CD4-positive, alpha-beta T cell (primary cell): ENCODE results near the gene MID2. TPM values are rescaled to one million over a fixed set of nuclear protein-coding genes. Genes with fewer than 3 reads are reported as not detected.

ENCODE experiments used
- ATAC-seq: fragments of 200-7000 bp; cut with Tn5 transposase; one replicate; pipeline ENCODE4 v1.10.0; 2022; ENCODE audit warnings: mild to moderate bottlenecking; ENCODE audit not compliant: poor library complexity
- CTCF ChIA-PET: fragments of 350-600 bp; sonication (Branson Sonifier 250); formaldehyde crosslinking; loops from one replicate; lab custom pipeline; 2021; ENCODE audit warnings: antibody characterized with exemption, inconsistent platforms; lab: Charles Lee
- POLR2A ChIA-PET: fragments of 350-600 bp; sonication (Branson Sonifier 250); formaldehyde crosslinking; loops from one replicate; lab custom pipeline; 2021; ENCODE audit warnings: antibody characterized with exemption, inconsistent platforms; lab: Charles Lee
- DNase-seq, 14 experiments: peaks; one replicate each; pipeline ENCODE4 v3.0.0-alpha.2; 2013 to 2020; ENCODE audit warnings: mixed read lengths in 2 of 14
- H3K27ac ChIP-seq, 2 donors: one replicate each; pipeline versions ENCODE4 v1.5.1 to v1.7.0; 2013; ENCODE audit warnings: low read length in 2 of 2, low read depth in 1 of 2, mild to moderate bottlenecking in 1 of 2
- H3K27me3 ChIP-seq, 2 experiments: 1 replicate in 1 of 2; 2 replicates in 1 of 2; pipeline versions ENCODE4 v1.6.1 to v1.7.0; 2013; ENCODE audit warnings: low read length in 2 of 2, control low read depth in 1 of 2, mild to moderate bottlenecking in 1 of 2, moderate library complexity in 1 of 2; ENCODE audit not compliant: insufficient read depth in 2 of 2, control insufficient read depth in 1 of 2
- H3K36me3 ChIP-seq: one replicate; pipeline ENCODE4 v1.6.1; 2013; ENCODE audit warnings: low read length, control low read depth; ENCODE audit not compliant: insufficient read depth
- H3K4me1 ChIP-seq: one replicate; pipeline ENCODE4 v1.6.1; 2013; ENCODE audit warnings: low read length, control low read depth; ENCODE audit not compliant: insufficient read depth
- H3K4me3 ChIP-seq: one replicate; pipeline ENCODE4 v1.5.1; 2013; ENCODE audit warnings: mild to moderate bottlenecking, low read length, moderate library complexity
- H3K9me3 ChIP-seq, 2 experiments: 1 replicate in 1 of 2; 2 replicates in 1 of 2; pipeline versions ENCODE4 v1.6.1 to v1.7.0; 2013; ENCODE audit warnings: low read length in 2 of 2, mild to moderate bottlenecking in 2 of 2, control low read depth in 1 of 2, moderate library complexity in 1 of 2; ENCODE audit not compliant: control insufficient read depth in 1 of 2, insufficient read depth in 1 of 2
- H3K27ac Mint-ChIP-seq: one replicate; pipeline ENCODE4 v1.8.0; 2020; ENCODE audit warnings: mixed read lengths
- H3K27me3 Mint-ChIP-seq: one replicate; pipeline ENCODE4 v1.8.0; 2021; ENCODE audit warnings: mixed read lengths
- H3K36me3 Mint-ChIP-seq: one replicate; pipeline ENCODE4 v1.8.0; 2021; ENCODE audit warnings: low read depth, mixed read lengths
- H3K4me1 Mint-ChIP-seq: one replicate; pipeline ENCODE4 v1.8.0; 2021; ENCODE audit warnings: low read depth, mixed read lengths
- H3K4me3 Mint-ChIP-seq: one replicate; pipeline ENCODE4 v1.8.0; 2020; ENCODE audit warnings: mild to moderate bottlenecking, mixed read lengths
- H3K9me3 Mint-ChIP-seq: one replicate; pipeline ENCODE4 v1.8.0; 2020; ENCODE audit warnings: mixed read lengths
- intact Hi-C, 2 experiments: fragments of 100-400 bp; cut with DNase I in 1 of 2; cut with micrococcal nuclease in 1 of 2; formaldehyde crosslinking; loops; one replicate each; pipeline versions ENCODE4 v1.15.1 to v1.9.0; 2023 to 2025; cut with DNase I, micrococcal nuclease
- total RNA-seq, 174 experiments: library from RNA in 2 of 174; stranded (reverse) in 2 of 174; gene quantifications; one replicate each; pipeline ENCODE4 v1.2.3 and lab custom pipeline; 2021 to 2026
- TF ChIP-seq, protein P1 (sequence below): fragments of 200-600 bp; IDR thresholded peaks from one replicate; pipeline ENCODE4 v1.8.0; 2022; ENCODE audit warnings: antibody characterized with exemption, mild to moderate bottlenecking

The MID2 gene
- total RNA-seq, 2 experiments from 2014 or later, result 15.7 to 16.9 TPM

DNA sequence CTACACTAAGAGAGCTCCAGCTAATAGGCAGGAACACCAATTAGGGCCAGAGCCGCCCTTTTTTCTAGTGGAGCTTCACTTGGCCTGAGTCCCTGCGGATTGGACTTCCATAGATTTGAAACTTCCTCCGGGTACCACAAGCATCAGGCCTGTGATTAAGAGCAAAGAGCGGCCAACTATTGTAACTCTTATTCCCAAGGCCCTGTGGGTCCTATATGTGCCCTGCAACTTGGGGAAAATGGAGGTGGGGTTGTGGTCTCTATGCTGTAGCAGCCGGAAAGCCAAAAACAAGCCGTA lies 48.2 kb upstream of the MID2 start, which contains the start of gene NCBP2L:
NCBP2L (plus strand) TSS at position 198 of the 297 bp plus-strand sequence. CDS start 16,488 bp downstream, outside the sequence.
- ChIA-PET POLR2A (interaction anchor here (0.8 to 4.6 kb wide), 12 partner anchors 35 to 779 kb away, joined by 4 to 68 read pairs (median 10); partner anchors contain the start of gene PRPS1), CTCF (interaction anchor here (0.5 to 4.9 kb wide), 23 partner anchors 8 to 293 kb away, joined by 3 to 92 read pairs (median 4); partner anchors contain the start of gene PRPS1)
- H3K36me3 ChIP-seq, result no peaks in the 10 kb centered on the region
- Mint-ChIP-seq H3K4me1 (peaks cover 23% of the 10 kb centered on the region), H3K4me3 (peak within 1 kb of the TSS; percentile 87), H3K9me3 (no peaks in the 10 kb centered on the region), H3K27me3 (no peaks in the 10 kb centered on the region), H3K27ac (peak within 1 kb of the TSS; percentile 80), H3K36me3 (peaks cover 10% of the 10 kb centered on the region)
- no peaks in the 10 kb centered on the region for H3K27me3 ChIP-seq
- TF ChIP-seq, protein P1, sequence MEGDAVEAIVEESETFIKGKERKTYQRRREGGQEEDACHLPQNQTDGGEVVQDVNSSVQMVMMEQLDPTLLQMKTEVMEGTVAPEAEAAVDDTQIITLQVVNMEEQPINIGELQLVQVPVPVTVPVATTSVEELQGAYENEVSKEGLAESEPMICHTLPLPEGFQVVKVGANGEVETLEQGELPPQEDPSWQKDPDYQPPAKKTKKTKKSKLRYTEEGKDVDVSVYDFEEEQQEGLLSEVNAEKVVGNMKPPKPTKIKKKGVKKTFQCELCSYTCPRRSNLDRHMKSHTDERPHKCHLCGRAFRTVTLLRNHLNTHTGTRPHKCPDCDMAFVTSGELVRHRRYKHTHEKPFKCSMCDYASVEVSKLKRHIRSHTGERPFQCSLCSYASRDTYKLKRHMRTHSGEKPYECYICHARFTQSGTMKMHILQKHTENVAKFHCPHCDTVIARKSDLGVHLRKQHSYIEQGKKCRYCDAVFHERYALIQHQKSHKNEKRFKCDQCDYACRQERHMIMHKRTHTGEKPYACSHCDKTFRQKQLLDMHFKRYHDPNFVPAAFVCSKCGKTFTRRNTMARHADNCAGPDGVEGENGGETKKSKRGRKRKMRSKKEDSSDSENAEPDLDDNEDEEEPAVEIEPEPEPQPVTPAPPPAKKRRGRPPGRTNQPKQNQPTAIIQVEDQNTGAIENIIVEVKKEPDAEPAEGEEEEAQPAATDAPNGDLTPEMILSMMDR, result no peak
- intact Hi-C loops, result loop anchor here (1.0 to 10.0 kb wide), 10 partner anchors 50 to 880 kb away; partner anchors contain the start of genes MID2 (in 1 of the 2) and RBM41 (in 1 of the 2)
- H3K27ac ChIP-seq, result peak within 1 kb of the TSS in 1 of 2 donors; percentile 60
- no peak for ATAC-seq
- H3K9me3 ChIP-seq, result no peaks in the 10 kb centered on the region
- peak within 1 kb of the TSS; percentile 72 for H3K4me3 ChIP-seq
- DNase-seq, result no peak
- peaks cover 20% of the 10 kb centered on the region for H3K4me1 ChIP-seq

DNA sequence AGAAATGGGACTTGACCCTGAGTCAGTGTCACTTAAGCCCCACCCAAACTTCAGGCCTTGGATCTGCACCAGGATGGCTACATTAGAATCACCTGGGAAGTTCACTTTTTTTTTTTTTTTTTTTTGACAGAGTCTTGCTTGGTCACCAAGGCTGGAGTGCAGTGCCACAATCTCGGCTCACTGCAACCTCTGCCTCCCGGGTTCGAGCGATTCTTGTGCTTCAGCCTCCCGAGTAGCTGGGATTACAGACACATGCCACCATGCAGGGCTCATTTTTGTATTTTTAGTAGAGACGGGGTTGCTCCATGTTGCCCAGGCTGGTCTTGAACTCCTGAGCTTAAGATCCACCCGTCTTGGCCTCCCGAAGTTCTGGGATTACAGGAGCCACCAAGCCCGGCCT lies 45.1 kb upstream of the MID2 start:
- POLR2A ChIA-PET, result interaction anchor here (1.5 kb wide), 1 partner anchor 108 kb away, joined by 3 read pairs; no protein-coding TSS in a partner anchor
- Histone ChIP-seq H3K27me3 (no peaks in the 10 kb centered on the region), H3K27ac (no peak overlapping the region), H3K4me3 (no peak overlapping the region), H3K9me3 (no peaks in the 10 kb centered on the region), H3K4me1 (peaks cover 4% of the 10 kb centered on the region), H3K36me3 (no peaks in the 10 kb centered on the region)
- intact Hi-C loops, result no loop called here
- TF ChIP-seq, protein P1, result no peak
- Mint-ChIP-seq H3K36me3 (peaks cover 5% of the 10 kb centered on the region), H3K4me3 (no peak overlapping the region), H3K9me3 (no peaks in the 10 kb centered on the region), H3K27ac (no peak overlapping the region), H3K27me3 (no peaks in the 10 kb centered on the region), H3K4me1 (peaks cover 11% of the 10 kb centered on the region)
- CTCF ChIA-PET, result interaction anchor here (2.0 kb wide), 1 partner anchor 121 kb away, joined by 6 read pairs; no protein-coding TSS in a partner anchor
- ATAC-seq (no peak), DNase-seq (no peak)

DNA sequence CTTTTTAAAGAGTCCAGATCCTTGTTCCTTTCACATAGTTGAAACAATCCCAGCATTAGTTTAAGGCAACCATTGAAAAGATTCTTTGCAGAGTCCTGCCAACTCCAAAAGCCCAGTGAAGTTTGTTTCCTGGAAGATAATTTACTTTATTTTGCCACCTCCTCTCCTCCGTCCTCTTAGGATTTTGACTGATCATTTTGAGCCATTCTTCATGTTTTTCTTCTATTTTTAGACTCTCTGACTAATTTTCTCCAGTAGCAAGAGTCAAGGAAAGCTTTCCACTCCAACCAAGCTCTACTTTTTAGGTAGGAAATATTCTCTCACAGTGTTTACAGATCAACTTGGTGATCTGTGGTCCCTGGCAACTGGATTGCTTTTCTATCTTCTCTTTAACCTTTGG lies 37.8 kb upstream of the MID2 start:
- no peaks in the 10 kb centered on the region for H3K9me3 ChIP-seq
- no peaks in the 10 kb centered on the region for H3K36me3 Mint-ChIP-seq
- no peaks in the 10 kb centered on the region for H3K4me1 Mint-ChIP-seq
- no peaks in the 10 kb centered on the region for H3K27me3 Mint-ChIP-seq
- intact Hi-C loops, result no loop called here
- no peak overlapping the region for H3K4me3 ChIP-seq
- no peaks in the 10 kb centered on the region for H3K4me1 ChIP-seq
- no peaks in the 10 kb centered on the region for H3K36me3 ChIP-seq
- TF ChIP-seq, protein P1, result no peak
- DNase-seq, result no peak
- CTCF ChIA-PET, result no interaction called here
- no peaks in the 10 kb centered on the region for H3K9me3 Mint-ChIP-seq
- no peak for ATAC-seq
- POLR2A ChIA-PET, result no interaction called here
- H3K27ac ChIP-seq, result no peak overlapping the region
- H3K4me3 Mint-ChIP-seq, result no peak overlapping the region
- no peaks in the 10 kb centered on the region for H3K27me3 ChIP-seq
- no peak overlapping the region for H3K27ac Mint-ChIP-seq
